Iris pigment epithelial cell (primary cell): Measurements from ENCODE around the gene DDX25.
A peak's percentile ranks its signal among the peaks of the same experiment; 100 is the strongest.
"Not testable (repeated sequence)": the region's sequence is repeated elsewhere in the genome, so short reads cannot be mapped to it uniquely, and the experiment has no call there.

Experiments
- DNase-seq: peaks from one replicate; pipeline ENCODE4 v3.0.0-alpha.2; 2011; ENCODE audit warnings: low read depth

Gene DDX25

DNA sequence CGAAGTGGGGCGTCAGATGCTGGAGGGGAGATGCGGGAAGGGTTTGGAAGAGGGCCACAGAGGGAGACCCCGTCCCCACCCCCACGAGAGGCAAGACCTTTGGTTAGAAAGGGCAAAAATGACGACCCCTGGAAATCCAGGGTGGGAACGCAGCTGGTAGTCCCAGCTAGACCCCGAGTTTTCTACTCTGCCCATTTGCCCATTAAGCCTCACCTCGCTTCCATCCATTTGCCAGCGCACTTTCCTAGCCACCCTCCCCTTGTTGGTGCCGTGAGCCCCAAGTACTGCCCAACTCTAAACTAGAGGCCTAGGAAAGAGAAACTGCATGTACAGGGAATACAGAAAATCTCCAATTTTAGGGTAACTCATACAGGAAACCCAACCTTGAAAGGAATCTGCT is 370 bp downstream of the DDX25 start:
- no peak for DNase-seq

DNA sequence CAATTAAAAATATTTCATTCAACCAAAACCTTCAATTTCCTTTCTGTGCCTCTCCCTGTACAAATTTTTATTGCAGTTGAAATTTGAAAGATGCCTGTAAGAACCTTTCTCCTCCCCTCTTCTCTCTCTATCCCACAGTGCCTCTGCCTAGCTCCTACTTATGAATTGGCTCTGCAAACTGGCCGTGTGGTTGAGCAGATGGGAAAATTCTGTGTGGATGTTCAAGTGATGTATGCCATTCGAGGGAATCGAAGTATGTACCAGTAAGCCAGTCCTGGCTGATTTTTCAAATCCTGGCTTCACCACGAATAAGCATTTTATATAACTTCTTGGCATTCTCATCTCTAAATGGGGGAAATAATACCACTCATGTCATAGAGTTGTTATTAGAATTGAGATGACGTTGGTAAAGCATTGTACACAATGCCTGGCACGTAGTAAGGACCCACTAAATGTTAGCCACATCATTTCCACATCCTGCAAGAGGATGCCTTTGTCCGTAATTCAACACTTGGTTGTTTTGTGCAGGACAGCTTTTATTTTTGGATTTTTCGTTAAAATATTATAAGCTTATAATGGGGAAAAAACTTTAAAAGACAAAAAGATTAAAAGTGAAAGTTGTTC is 6.0 kb downstream of the DDX25 start:
- no peak for DNase-seq

- not testable (repeated sequence) for DNase-seq
Measured at GRCh38 chr11:125914601-125915000, 10.3 kb downstream of the DDX25 start.

DNA sequence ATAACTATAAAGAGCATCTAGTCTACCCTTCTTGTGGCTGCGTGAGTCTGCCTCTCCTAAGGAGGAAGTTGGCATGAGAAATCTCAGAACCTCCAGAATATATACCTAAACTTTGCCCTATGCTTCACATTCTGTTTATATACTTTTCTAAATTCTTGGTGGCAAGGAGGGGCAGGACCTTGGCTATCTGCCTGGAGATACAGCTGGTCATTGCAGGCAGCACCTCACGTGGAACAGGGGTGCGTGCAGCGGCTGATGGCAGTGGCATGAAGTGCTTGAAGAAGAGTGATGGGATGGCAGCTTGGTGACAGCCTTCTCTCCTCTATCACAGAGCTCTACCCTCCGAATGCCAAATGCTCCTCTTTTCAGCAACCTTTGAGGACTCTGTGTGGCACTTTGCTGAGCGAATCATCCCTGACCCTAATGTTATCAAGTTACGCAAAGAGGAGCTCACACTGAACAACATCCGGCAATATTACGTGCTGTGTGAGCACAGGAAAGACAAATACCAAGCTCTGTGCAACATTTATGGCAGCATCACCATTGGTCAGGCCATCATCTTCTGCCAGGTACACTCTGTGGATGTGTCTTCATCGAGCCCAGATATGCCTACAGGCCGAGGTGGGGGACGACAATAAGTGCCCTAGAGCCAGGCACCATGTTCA is 12.5 kb downstream of the DDX25 start:
- no peak for DNase-seq

GRCh38 chr11:125918140-125918840 is 14.0 kb downstream of the DDX25 start:
- no peak for DNase-seq

GRCh38 chr11:125921042-125921441 is 16.7 kb downstream of the DDX25 start:
- no peak for DNase-seq

GRCh38 chr11:125922156-125922555 is 17.8 kb downstream of the DDX25 start:
- DNase-seq = no peak

- DNase-seq = peak; percentile 70
Measured at GRCh38 chr11:125923012-125923579, 18.8 kb downstream of the DDX25 start.

DNA sequence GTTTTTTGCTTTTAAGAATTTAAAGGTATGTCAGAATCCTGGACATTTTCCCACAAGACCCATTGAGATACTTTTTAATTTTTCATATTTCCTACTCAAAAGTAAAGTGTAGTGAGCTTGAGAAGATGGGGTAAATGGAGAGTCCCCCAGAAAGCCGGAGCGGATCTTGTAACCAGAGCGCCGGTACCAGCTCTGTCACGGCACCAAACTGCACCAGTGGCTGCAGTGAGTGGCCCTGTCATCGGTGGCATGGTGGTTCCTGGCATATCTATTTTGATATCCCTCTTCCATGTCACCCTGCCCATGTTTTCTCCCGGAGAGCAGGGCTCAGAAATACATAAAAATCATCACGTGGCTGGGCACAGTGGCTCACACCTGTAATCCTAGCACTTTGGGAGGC is 19.3 kb downstream of the DDX25 start:
- no peak for DNase-seq

- DNase-seq = no peak
Measured at GRCh38 chr11:125924384-125925007, 20.2 kb downstream of the DDX25 start.

DNA sequence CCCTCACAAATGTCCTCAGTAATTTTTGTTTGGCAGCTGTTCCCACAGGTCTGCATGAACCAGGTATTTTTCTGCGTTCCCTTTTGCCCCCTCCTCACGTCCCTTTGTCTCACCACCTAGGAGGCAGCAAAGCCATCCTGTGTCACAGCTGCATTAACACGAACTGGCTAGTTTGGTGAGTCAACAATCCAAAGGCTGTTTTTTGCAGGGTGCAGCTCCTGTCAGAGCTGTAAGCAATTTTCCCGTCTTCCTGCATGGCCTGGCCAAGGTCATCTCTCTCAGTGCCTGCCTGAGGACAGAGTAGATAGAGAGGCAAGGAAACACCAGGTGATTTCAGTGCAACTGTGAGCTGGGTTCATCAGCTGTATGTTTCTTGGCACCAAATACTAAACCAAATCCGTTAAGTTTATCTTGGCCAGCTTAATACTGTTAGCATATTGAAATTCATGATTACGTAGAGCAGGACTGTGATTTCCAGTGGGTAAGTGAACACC is 21.0 kb downstream of the DDX25 start:
- no peak for DNase-seq

DNA sequence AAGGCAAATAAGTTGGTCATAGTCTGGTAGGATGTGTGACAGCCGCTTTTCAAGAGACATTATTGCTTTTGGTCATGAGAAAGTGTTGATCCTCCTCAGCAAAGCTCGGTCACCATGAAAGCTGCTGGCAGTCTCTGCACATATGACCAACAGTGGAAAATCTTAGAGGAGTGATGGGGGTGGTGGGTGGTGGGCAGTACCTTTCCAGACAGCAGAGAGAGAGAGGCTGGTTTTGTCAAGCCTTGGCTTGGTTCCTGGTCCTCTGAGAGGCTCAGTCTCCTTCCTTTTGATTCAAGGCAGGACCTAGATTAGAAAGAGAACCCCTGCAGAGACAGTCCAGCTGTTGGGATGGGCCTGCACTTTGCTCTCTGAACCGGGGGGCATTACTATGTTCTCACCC is 21.5 kb downstream of the DDX25 start:
- no peak for DNase-seq

GRCh38 chr11:125926682-125927081 is 22.4 kb downstream of the DDX25 start:
- no peak for DNase-seq

DNA sequence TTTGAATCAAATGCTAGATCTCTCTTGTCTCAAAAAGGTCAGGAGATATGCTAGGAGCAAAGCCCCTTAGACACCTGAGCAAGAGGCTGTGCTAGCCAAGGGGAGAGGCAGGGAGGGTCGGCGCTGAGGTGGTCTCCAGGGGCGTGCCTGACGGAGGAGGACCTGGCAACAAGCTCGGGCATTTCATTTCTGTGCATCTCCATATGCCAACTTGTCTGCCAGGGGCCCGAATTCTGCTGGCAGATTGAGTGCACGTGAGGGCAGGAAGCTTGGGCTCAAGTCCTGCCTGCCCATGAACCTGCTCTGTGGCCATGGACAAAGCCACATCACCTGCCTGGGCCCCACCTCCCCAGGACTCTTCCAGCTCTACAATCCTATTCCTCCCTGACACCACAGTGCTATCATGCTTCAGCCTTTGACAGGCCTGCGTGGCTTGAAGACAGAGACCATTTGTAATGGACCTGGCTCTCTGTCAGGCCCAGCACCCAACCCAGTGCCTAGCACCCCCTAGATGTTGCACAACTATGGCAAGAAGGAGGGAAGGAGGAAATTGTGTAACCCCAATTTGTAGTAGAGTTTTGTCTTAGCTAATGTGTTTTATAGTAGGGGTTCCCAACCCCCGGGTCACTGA is 25.3 kb downstream of the DDX25 start:
- DNase-seq = no peak

DNA sequence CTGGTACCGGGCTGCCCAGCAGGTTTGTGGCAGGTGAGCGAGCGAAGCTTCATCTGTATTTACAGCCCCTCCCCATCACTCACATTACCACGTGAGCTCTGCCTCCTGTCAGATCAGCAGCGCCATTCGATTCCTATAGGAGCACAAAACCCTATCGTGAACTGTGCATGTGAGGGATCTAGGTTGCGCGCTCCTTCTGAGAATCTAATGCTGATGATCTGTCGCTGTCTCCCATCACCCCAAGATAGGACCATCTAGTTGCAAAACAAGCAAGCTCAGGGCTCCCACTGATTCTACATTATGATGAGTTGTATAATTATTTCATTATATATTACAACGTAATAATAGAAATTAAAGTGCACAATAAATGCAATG is 25.8 kb downstream of the DDX25 start:
- DNase-seq = no peak

DNA sequence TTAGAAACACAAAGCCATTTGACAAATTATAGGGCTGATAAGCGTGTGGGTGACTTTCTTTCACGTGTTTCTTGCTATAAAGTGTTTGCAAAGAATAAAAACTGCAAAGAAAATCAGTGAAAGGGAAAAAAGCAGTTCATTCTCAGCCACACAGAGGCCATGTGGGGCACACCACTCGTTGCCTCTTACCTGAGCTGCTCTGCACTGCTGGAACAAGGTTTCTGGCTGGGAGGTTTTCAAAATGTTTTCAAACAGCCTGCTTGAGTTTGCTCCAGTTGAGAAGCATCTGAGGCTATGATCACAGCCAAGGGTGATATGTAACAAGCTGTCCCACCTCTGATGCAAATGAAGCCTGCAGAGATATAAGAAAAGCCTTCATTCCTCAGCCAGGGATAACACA is 26.8 kb downstream of the DDX25 start:
- DNase-seq = no peak

DNA sequence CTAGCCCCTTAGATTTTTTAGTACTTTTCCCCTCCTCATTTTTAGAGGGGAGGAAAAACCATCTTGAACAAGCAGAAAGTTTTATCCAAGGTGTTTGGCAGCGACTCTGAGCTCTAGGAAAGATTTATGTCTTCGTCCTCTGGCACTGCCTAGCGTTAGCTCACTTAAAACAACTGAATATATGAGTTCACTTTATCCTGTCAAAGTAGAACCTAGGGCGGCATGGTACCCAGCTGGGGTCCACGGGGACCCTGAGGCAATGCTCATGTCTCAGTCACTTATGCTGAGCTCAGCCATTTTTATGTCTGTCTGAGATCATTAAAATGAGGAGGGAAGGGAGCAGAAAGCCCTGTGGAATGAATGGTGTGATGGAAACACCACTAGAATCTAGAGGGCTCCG is 27.4 kb downstream of the DDX25 start:
- DNase-seq = no peak

DNA sequence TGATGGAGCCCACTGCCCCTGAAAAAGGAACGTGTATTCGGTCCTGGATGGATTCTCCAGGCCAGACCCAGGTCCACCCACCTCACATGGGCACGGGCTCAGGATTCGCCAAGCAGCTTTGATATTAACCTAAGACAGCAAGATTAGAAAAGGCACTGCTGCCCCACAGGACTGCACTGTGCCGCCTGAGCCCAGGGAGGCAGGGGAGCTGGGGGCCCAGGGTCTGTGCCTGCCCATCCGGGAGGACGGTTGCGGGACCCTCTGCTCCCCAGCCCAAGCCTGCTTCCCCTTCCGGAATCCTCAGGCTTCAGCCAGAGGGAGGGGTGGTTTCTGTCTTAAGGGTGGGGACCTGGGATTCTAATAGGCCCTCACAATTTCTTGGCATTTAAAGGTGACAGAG is 28.0 kb downstream of the DDX25 start:
- DNase-seq = no peak

DNA sequence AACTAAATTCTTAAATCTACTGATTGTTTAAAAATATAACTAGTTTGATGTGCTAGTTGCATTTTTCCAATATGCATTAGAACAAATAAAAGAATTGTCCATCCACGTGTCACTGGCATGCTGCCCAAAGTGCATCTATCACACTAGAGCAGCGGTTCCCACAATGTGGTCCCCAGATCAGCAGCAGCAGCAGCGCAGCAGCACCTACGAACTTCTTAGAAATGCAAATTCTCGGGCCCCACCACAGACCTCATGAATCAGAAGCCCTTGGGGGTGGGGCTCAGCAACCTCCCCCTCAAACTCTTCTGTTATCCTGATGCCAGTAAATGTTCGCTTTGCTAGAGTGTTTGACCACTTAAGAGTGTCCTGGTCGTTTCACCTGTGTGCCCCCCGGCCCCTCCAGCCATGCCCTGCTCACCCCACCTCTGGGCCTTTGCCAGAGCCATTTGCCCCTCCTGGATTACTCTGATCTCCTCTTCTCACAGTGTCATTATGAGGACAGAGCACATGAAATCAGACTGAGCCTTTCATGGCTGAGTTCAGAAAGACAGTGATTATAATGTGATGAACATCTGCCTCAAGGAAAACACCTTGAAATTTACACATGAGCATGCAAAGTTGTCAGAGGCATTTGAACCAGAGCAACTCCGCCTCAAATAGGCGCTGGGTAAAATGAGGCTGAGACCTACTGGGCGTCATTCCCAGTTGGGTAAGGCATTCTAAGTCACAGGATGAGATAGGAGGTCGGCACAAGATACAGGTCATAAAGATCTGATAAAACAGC is 28.9 kb downstream of the DDX25 start:
- DNase-seq = no peak

- no peak for DNase-seq
Measured at GRCh38 chr11:125934473-125934872, 30.2 kb downstream of the DDX25 start.

GRCh38 chr11:125935056-125935455 is 30.7 kb downstream of the DDX25 start:
- DNase-seq = no peak
